ENCODE data around the gene LONP1. TPM values are rescaled to one million over a fixed set of nuclear protein-coding genes. Genes with fewer than 3 reads are reported as not detected.

LONP1 gene
- total RNA-seq, 1 donor from 2014 or later = 74.0 TPM

- H3K9me3 Mint-ChIP-seq = no peaks in the 10 kb centered on the region
Measured at GRCh38 chr19:5682107-5682482, 37.9 kb downstream of the LONP1 start.

GRCh38 chr19:5681391-5682106 is 38.4 kb downstream of the LONP1 start:
- Mint-ChIP-seq H3K27ac (peak overlapping the region; percentile 42), H3K4me1 (ENCODE audit: unreplicated experiment) (peaks cover 9% of the 10 kb centered on the region), H3K4me3 (peak overlapping the region; percentile 83), H3K36me3 (no peaks in the 10 kb centered on the region), H3K9me3 (no peaks in the 10 kb centered on the region), H3K27me3 (peaks cover 3% of the 10 kb centered on the region)
- no peak for DNase-seq (ENCODE audit: extremely low spot score, unreplicated experiment)
- TF ChIP-seq, protein P1, sequence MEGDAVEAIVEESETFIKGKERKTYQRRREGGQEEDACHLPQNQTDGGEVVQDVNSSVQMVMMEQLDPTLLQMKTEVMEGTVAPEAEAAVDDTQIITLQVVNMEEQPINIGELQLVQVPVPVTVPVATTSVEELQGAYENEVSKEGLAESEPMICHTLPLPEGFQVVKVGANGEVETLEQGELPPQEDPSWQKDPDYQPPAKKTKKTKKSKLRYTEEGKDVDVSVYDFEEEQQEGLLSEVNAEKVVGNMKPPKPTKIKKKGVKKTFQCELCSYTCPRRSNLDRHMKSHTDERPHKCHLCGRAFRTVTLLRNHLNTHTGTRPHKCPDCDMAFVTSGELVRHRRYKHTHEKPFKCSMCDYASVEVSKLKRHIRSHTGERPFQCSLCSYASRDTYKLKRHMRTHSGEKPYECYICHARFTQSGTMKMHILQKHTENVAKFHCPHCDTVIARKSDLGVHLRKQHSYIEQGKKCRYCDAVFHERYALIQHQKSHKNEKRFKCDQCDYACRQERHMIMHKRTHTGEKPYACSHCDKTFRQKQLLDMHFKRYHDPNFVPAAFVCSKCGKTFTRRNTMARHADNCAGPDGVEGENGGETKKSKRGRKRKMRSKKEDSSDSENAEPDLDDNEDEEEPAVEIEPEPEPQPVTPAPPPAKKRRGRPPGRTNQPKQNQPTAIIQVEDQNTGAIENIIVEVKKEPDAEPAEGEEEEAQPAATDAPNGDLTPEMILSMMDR (conservative IDR thresholded peaks at IDR 0.05) = no peak

More at GRCh38 chr19:5682107-5682482, 37.9 kb downstream of the LONP1 start:
- H3K4me3 Mint-ChIP-seq = peak overlapping the region; percentile 83
- peak overlapping the region; percentile 42 for H3K27ac Mint-ChIP-seq
- H3K36me3 Mint-ChIP-seq = no peaks in the 10 kb centered on the region
- TF ChIP-seq, protein P1 (conservative IDR thresholded peaks at IDR 0.05) = no peak
- no peak for DNase-seq (ENCODE audit: extremely low spot score, unreplicated experiment)
- peaks cover 9% of the 10 kb centered on the region for H3K4me1 Mint-ChIP-seq (ENCODE audit: unreplicated experiment)
- peaks cover 3% of the 10 kb centered on the region for H3K27me3 Mint-ChIP-seq

DNA sequence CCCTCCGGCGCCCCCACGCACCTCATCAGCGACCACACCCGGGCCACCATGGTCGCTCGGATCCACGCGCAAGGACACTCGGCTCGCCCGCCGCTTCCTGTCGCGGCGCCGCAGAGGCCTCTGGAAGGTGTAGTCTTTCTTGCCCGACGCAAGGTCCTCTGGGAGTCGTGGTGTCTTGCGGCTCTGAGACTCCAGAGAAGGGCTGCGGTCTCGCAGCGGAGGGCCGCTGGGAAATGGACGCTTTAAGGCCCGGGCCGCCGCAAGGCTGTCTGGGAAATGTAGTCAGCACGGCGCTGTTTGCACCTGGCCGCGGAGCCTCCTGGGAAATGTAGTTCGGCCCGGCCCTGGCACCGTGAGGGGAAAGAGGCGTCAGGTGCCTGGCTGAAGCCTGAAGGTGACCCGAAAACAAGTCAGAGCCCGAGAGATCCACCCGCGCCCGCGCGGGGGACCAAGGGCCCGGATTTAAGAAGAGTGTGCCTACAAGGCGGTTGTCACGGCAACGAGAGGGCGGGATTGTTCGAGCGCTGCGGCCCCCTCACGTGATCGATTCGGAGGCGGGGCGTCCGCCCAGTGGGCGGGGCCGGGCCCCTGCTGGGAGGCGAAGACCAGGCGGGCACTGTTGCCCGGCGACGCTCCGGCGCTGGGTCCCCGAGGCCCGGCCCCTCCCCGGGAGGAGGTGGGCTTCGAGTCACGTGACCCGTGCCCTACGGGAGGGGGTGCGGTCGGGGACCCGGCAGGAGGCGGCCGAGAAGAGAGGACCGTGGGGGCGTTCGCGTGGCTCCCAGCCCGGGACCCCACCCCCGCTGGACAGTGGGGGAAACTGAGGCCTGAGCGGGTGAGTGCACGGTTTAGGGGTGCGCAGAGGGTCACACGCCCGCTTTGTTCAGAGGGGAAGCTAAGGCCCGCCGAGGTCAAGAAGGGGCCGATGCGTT is 39.2 kb downstream of the LONP1 start, which contains the start of the genes HSD11B1L and MICOS13:
HSD11B1L (plus strand) TSS at position 591 of the 932 bp plus-strand sequence. CDS start 3,806 bp downstream, outside the sequence.
MICOS13 (minus strand) TSS at position 80 of the 932 bp plus-strand sequence; CDS start at position 50, 30 bp downstream.
- peak; percentile 97 for DNase-seq (ENCODE audit: extremely low spot score, unreplicated experiment)
- Mint-ChIP-seq H3K27ac (peak within 1 kb of the TSS; percentile 99), H3K36me3 (no peaks in the 10 kb centered on the region), H3K4me3 (peak within 1 kb of the TSS; percentile 99), H3K27me3 (peaks cover 3% of the 10 kb centered on the region), H3K4me1 (ENCODE audit: unreplicated experiment) (peaks cover 9% of the 10 kb centered on the region), H3K9me3 (no peaks in the 10 kb centered on the region)
- TF ChIP-seq, protein P1 (conservative IDR thresholded peaks at IDR 0.05) = peak; percentile 9

DNA sequence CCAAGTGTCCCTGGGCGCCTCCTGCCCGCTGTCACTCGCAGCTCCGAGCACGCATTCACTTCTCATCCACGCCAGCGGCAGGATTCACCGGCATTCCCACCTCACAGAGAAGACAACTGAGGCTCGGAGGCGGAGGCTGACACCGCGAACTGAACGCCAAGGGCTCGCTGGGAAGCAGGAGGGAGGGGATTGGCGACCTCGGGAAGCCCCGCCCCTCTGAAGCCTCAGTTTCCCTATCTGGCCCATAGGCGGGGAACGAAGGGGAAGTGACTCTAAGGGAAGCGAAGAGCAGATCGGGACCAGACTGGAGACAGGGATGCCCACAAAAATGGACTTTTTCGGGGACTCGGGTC is 39.9 kb downstream of the LONP1 start:
- peaks cover 3% of the 10 kb centered on the region for H3K27me3 Mint-ChIP-seq
- DNase-seq (ENCODE audit: extremely low spot score, unreplicated experiment) = no peak
- TF ChIP-seq, protein P1 (conservative IDR thresholded peaks at IDR 0.05) = peak; percentile 34
- H3K4me3 Mint-ChIP-seq = peak overlapping the region; percentile 99
- H3K4me1 Mint-ChIP-seq (ENCODE audit: unreplicated experiment) = peaks cover 9% of the 10 kb centered on the region
- no peaks in the 10 kb centered on the region for H3K36me3 Mint-ChIP-seq
- H3K27ac Mint-ChIP-seq = peak overlapping the region; percentile 99
- H3K9me3 Mint-ChIP-seq = no peaks in the 10 kb centered on the region

DNA sequence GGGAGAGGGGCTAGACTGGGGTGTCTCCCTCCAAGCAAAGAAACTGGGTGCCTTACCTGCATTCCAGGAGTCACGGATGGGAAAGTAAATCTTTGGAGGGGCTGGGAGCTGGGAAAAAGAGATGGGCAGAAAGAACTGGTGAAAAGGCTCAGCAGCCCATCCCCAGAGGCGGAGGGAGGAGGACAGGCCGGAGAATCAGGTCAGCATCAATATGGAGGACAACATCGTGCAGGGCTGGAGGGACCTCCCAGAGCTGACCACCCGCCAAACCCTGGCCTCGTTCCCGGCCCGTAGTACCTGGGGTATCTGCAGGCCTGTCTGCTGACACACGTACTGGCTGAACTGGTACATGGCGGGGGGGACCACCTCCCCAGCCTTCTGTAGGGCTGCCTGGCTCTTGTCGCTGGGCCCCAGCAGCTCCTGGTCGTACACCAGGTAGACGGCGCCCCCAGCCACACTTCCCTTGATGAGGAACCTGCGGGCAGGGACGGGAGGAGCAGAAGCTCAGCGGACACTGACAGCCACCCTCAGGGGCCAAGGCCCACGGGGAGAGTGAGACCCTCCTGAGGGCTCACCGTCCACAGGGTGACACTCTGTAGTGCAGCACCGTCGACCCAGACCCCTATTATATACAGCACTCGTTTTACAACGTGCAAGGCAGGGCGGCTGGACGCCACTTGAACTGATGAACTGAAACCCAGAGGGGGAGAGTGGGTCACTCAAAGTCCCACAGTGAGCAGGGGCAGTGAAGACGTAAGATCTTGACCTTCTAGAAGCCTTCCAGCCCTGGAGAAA is 40.5 kb downstream of the LONP1 start:
- Mint-ChIP-seq H3K27me3 (peaks cover 3% of the 10 kb centered on the region), H3K4me1 (ENCODE audit: unreplicated experiment) (peaks cover 9% of the 10 kb centered on the region), H3K27ac (peak overlapping the region; percentile 99), H3K9me3 (no peaks in the 10 kb centered on the region), H3K4me3 (peak overlapping the region; percentile 99), H3K36me3 (no peaks in the 10 kb centered on the region)
- TF ChIP-seq, protein P1 (conservative IDR thresholded peaks at IDR 0.05) = no peak
- no peak for DNase-seq (ENCODE audit: extremely low spot score, unreplicated experiment)

All from type B pancreatic cell (in vitro differentiated cells).